GM12878 (cell line): ENCODE data around the gene GINS2. TPM values are rescaled to one million over a fixed set of nuclear protein-coding genes. Genes with fewer than 3 reads are reported as not detected.

Experiments used
- ASH2L ChIP-seq: fragments of 300-600, 200-600 bp; sonication (generic); IDR thresholded peaks from 2 replicates; pipeline ENCODE4 v1.6.1; 2017; ENCODE audit warnings: low read depth, mild to moderate bottlenecking, borderline replicate concordance
- BMI1 ChIP-seq: fragments of 450-650 bp; IDR thresholded peaks from 2 replicates; pipeline ENCODE4 v1.6.1; 2016; ENCODE audit warnings: mild to moderate bottlenecking, moderate library complexity, borderline replicate concordance
- BRCA1 ChIP-seq: IDR thresholded peaks from 2 replicates; pipeline ENCODE4 v1.6.1; 2011; ENCODE audit warnings: low read depth, low read length, improper control_type of control experiment
- CHD1 ChIP-seq: IDR thresholded peaks from 2 replicates; pipeline ENCODE4 v1.6.1; 2012; ENCODE audit warnings: low read depth, low read length, improper control_type of control experiment
- CHD2 ChIP-seq: IDR thresholded peaks from 2 replicates; pipeline ENCODE4 v1.6.1; 2011; ENCODE audit warnings: low read depth, low read length, improper control_type of control experiment, borderline replicate concordance
- CHD4 ChIP-seq: fragments of 200-600 bp; sonication (generic); IDR thresholded peaks from 2 replicates; pipeline ENCODE4 v1.6.1; 2016; ENCODE audit warnings: mild to moderate bottlenecking
- DPF2 ChIP-seq: fragments of 450-650 bp; IDR thresholded peaks from 2 replicates; pipeline ENCODE4 v1.6.1; 2017; ENCODE audit warnings: mild to moderate bottlenecking
- EZH2 ChIP-seq: IDR thresholded peaks from 2 replicates; pipeline ENCODE4 v1.6.1; 2012; ENCODE audit warnings: low read depth, mild to moderate bottlenecking, control low read depth, inconsistent platforms, low read length, borderline replicate concordance; ENCODE audit not compliant: control insufficient read depth
- FOS ChIP-seq: IDR thresholded peaks from 3 replicates; pipeline ENCODE4 v1.6.1; 2011; ENCODE audit warnings: borderline replicate concordance; ENCODE audit not compliant: insufficient read length; ENCODE audit errors: extremely low read depth
- GATAD2B ChIP-seq: fragments of 450-650 bp; conservative IDR thresholded peaks from 2 replicates; pipeline ENCODE4 v1.6.1; 2017; ENCODE audit warnings: low read depth, mild to moderate bottlenecking, moderate library complexity
- IRF4 ChIP-seq: IDR thresholded peaks from 2 replicates; pipeline ENCODE4 v1.6.1; 2011; ENCODE audit warnings: low read depth, low read length
- KLF5 ChIP-seq: fragments of 450-650 bp; IDR thresholded peaks from 2 replicates; pipeline ENCODE4 v1.6.1; 2014; ENCODE audit warnings: mild to moderate bottlenecking; ENCODE audit not compliant: partially characterized antibody
- MLLT1 ChIP-seq: fragments of 450-650 bp; IDR thresholded peaks from 2 replicates; pipeline ENCODE4 v1.6.1; 2016; ENCODE audit warnings: mild to moderate bottlenecking
- MTA2 ChIP-seq: fragments of 450-650 bp; IDR thresholded peaks from 2 replicates; pipeline ENCODE4 v1.6.1; 2016; ENCODE audit warnings: low read depth, mild to moderate bottlenecking, moderate library complexity
- MYC ChIP-seq: IDR thresholded peaks from 2 replicates; pipeline ENCODE4 v1.6.1; 2011; ENCODE audit warnings: mild to moderate bottlenecking, low read length, moderate library complexity, inconsistent platforms; ENCODE audit not compliant: insufficient read depth, insufficient replicate concordance, insufficient read length, severe bottlenecking
- NFYB ChIP-seq: IDR thresholded peaks from 2 replicates; pipeline ENCODE4 v1.6.1; 2011; ENCODE audit warnings: low read depth, mild to moderate bottlenecking, low read length, improper control_type of control experiment, moderate library complexity; ENCODE audit not compliant: insufficient read depth
- NKRF ChIP-seq: fragments of 450-650 bp; conservative IDR thresholded peaks from 2 replicates; pipeline ENCODE4 v1.6.1; 2017; ENCODE audit warnings: mild to moderate bottlenecking, moderate library complexity
- NR2C2 ChIP-seq: IDR thresholded peaks from 2 replicates; pipeline ENCODE4 v1.6.1; 2011; ENCODE audit warnings: borderline replicate concordance, low read depth; ENCODE audit not compliant: control insufficient read depth, insufficient read length
- NR2F1 ChIP-seq: fragments of 450-650 bp; conservative IDR thresholded peaks from 2 replicates; pipeline ENCODE4 v1.6.1; 2017; ENCODE audit warnings: mild to moderate bottlenecking
- PML ChIP-seq: IDR thresholded peaks from 2 replicates; pipeline ENCODE4 v1.6.1; 2012; ENCODE audit warnings: low read length, inconsistent platforms
- RFX5 ChIP-seq: IDR thresholded peaks from 2 replicates; pipeline ENCODE4 v1.6.1; 2011; ENCODE audit warnings: low read depth, low read length, improper control_type of control experiment
- SPI1 ChIP-seq: IDR thresholded peaks from 2 replicates; pipeline ENCODE4 v1.6.1; 2011; ENCODE audit warnings: low read depth, mild to moderate bottlenecking, low read length, moderate library complexity, borderline replicate concordance; ENCODE audit not compliant: insufficient read depth
- STAT3 ChIP-seq: IDR thresholded peaks from 2 replicates; pipeline ENCODE4 v1.6.1; 2011; ENCODE audit warnings: low read depth, low read length, improper control_type of control experiment
- TCF12 ChIP-seq: IDR thresholded peaks from 2 replicates; pipeline ENCODE4 v1.6.1; 2011; ENCODE audit warnings: low read depth, mild to moderate bottlenecking, low read length
- WRNIP1 ChIP-seq: IDR thresholded peaks from 2 replicates; pipeline ENCODE4 v1.6.1; 2011; ENCODE audit warnings: low read depth, low read length, improper control_type of control experiment, borderline replicate concordance
- polyA plus RNA-seq, 11 experiments: library from polyadenylated mRNA; depleted of rRNA in 4 of 11; unstranded in 6 of 11; stranded (reverse) in 5 of 11; fragments of >200 nt; fragmentation: Nextera tagmentation in 4 of 11; fragmentation: Illumina TruSeq in 1 of 11; extraction: Ambion mirVana in 4 of 11; extraction: Trizol in 1 of 11; gene quantifications; 1 replicate in 1 of 11; 2 replicates in 10 of 11; pipeline versions ENCODE4 v1.2.1 to v1.2.3, GENCODE V29; 2011 to 2016; ENCODE audit warnings: inconsistent platforms in 2 of 11, missing spikeins in 2 of 11, low read depth in 1 of 11
- total RNA-seq, 4 experiments: library from RNA; depleted of rRNA in 3 of 4; stranded (reverse); fragments of >200 nt in 3 of 4; fragmentation: Illumina TruSeq in 1 of 4; extraction: Trizol in 1 of 4; gene quantifications; 2 replicates each; pipeline versions ENCODE4 v1.2.1 to v1.2.3, GENCODE V29; 2013 to 2021
- TF ChIP-seq, protein P1 (sequence below): fragments of 450-650 bp; IDR thresholded peaks from 2 replicates; pipeline ENCODE4 v1.6.1; 2017; ENCODE audit warnings: mild to moderate bottlenecking, low read depth, inconsistent platforms; ENCODE audit not compliant: poor library complexity, severe bottlenecking
- TF ChIP-seq, protein P2 (sequence below): fragments of 450-650 bp; IDR thresholded peaks from 2 replicates; pipeline ENCODE4 v1.6.1; 2016; ENCODE audit warnings: mild to moderate bottlenecking

Gene GINS2
- total and polyA plus RNA-seq, 10 of the 15 experiments (the other 5 are each of a cell fraction or from before 2014, with no cell fraction given): 42.7 to 90.8 (median 57.0) TPM

GRCh38 chr16:85735225-85735635 is 46.5 kb upstream of the GINS2 start (continued):
- TF ChIP-seq DPF2: no peak
- no peak for TF ChIP-seq KLF5
- TF ChIP-seq NKRF: no peak
- TF ChIP-seq GATAD2B: no peak
- no peak for TF ChIP-seq STAT3
- TF ChIP-seq CHD4: no peak
- TF ChIP-seq IRF4: no peak
- no peak for TF ChIP-seq BMI1
- TF ChIP-seq WRNIP1: no peak
- no peak for TF ChIP-seq ASH2L
- TF ChIP-seq MYC: no peak
- TF ChIP-seq, protein P1, sequence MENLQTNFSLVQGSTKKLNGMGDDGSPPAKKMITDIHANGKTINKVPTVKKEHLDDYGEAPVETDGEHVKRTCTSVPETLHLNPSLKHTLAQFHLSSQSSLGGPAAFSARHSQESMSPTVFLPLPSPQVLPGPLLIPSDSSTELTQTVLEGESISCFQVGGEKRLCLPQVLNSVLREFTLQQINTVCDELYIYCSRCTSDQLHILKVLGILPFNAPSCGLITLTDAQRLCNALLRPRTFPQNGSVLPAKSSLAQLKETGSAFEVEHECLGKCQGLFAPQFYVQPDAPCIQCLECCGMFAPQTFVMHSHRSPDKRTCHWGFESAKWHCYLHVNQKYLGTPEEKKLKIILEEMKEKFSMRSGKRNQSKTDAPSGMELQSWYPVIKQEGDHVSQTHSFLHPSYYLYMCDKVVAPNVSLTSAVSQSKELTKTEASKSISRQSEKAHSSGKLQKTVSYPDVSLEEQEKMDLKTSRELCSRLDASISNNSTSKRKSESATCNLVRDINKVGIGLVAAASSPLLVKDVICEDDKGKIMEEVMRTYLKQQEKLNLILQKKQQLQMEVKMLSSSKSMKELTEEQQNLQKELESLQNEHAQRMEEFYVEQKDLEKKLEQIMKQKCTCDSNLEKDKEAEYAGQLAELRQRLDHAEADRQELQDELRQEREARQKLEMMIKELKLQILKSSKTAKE: no peak
- 0 out of 2 replicates have a peak, but pooled peaks have one; percentile 19 for TF ChIP-seq SPI1
- no peak for TF ChIP-seq EZH2
- no peak for TF ChIP-seq CHD2
- TF ChIP-seq FOS: no peak
- no peak for TF ChIP-seq MLLT1
- TF ChIP-seq, protein P2, sequence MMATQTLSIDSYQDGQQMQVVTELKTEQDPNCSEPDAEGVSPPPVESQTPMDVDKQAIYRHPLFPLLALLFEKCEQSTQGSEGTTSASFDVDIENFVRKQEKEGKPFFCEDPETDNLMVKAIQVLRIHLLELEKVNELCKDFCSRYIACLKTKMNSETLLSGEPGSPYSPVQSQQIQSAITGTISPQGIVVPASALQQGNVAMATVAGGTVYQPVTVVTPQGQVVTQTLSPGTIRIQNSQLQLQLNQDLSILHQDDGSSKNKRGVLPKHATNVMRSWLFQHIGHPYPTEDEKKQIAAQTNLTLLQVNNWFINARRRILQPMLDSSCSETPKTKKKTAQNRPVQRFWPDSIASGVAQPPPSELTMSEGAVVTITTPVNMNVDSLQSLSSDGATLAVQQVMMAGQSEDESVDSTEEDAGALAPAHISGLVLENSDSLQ: no peak
- TF ChIP-seq NR2F1: peak; percentile 45; the same call in 1 of the 2 replicates
- TF ChIP-seq MTA2: no peak
- TF ChIP-seq NR2C2: no peak
- TF ChIP-seq CHD1: no peak
- no peak for TF ChIP-seq BRCA1
- 0 out of 2 replicates have a peak, but pooled peaks have one; percentile 48 for TF ChIP-seq TCF12
- TF ChIP-seq RFX5: no peak
- no peak for TF ChIP-seq PML
- no peak for TF ChIP-seq NFYB
